Activated CD4-positive, CD25-positive, alpha-beta regulatory T cell treated with anti-CD3 and anti-CD28 coated beads, Interleukin-2, amount 50 U/mL, for 16 hours (primary cell): ENCODE data around the gene ERGIC1.
"Not testable (repeated sequence)": the region's sequence is repeated elsewhere in the genome, so short reads cannot be mapped to it uniquely, and the experiment has no call there.

Experiments used
- DNase-seq: peaks from one replicate; pipeline ENCODE4 v3.0.0-alpha.2; 2020; ENCODE audit warnings: low read depth, low spot score

Gene ERGIC1

GRCh38 chr5:172800088-172800551 is 33.9 kb upstream of the ERGIC1 start:
- no peak for DNase-seq

- no peak for DNase-seq
Measured at GRCh38 chr5:172801179-172801671, 32.8 kb upstream of the ERGIC1 start.

GRCh38 chr5:172802112-172802511 is 31.9 kb upstream of the ERGIC1 start:
- DNase-seq, result no peak

GRCh38 chr5:172802567-172803176 is 31.4 kb upstream of the ERGIC1 start:
- no peak for DNase-seq

- DNase-seq, result no peak
Measured at GRCh38 chr5:172805018-172805683, 28.9 kb upstream of the ERGIC1 start.

- no peak for DNase-seq
Measured at GRCh38 chr5:172805736-172806255, 28.3 kb upstream of the ERGIC1 start.

- peak; percentile 70 for DNase-seq
Measured at GRCh38 chr5:172806897-172807672, 27.0 kb upstream of the ERGIC1 start.

- no peak for DNase-seq
Measured at GRCh38 chr5:172807766-172808311, 26.2 kb upstream of the ERGIC1 start.

- no peak for DNase-seq
Measured at GRCh38 chr5:172809774-172810173, 24.3 kb upstream of the ERGIC1 start.

GRCh38 chr5:172810996-172811395 is 23.1 kb upstream of the ERGIC1 start:
- not testable (repeated sequence) for DNase-seq

- DNase-seq, result no peak
Measured at GRCh38 chr5:172815631-172816030, 18.4 kb upstream of the ERGIC1 start.

GRCh38 chr5:172816925-172817562 is 17.0 kb upstream of the ERGIC1 start:
- DNase-seq, result no peak

GRCh38 chr5:172817664-172818063 is 16.4 kb upstream of the ERGIC1 start:
- DNase-seq, result no peak

GRCh38 chr5:172818081-172818480 is 16.0 kb upstream of the ERGIC1 start:
- DNase-seq, result no peak

GRCh38 chr5:172819569-172819968 is 14.5 kb upstream of the ERGIC1 start:
- DNase-seq, result no peak

GRCh38 chr5:172820046-172820767 is 13.8 kb upstream of the ERGIC1 start:
- no peak for DNase-seq

- DNase-seq, result no peak
Measured at GRCh38 chr5:172821340-172821985, 12.6 kb upstream of the ERGIC1 start.

- no peak for DNase-seq
Measured at GRCh38 chr5:172823840-172824362, 10.2 kb upstream of the ERGIC1 start.

GRCh38 chr5:172825610-172826204 is 8.3 kb upstream of the ERGIC1 start:
- DNase-seq, result no peak

GRCh38 chr5:172827841-172828240 is 6.2 kb upstream of the ERGIC1 start:
- DNase-seq, result no peak
